H9 (cell line): ENCODE results near the gene PPP4R2. TPM values are rescaled to one million over a fixed set of nuclear protein-coding genes. Genes with fewer than 3 reads are reported as not detected.

Experiments
- DNase-seq: peaks from one replicate; pipeline ENCODE4 v3.0.0-alpha.2; 2017
- H2AFZ ChIP-seq: one replicate; pipeline ENCODE4 v1.6.1; 2013; ENCODE audit warnings: mild to moderate bottlenecking, low read length, control low read depth, moderate library complexity
- H2AK5ac ChIP-seq: 2 replicates; pipeline ENCODE4 v1.6.1; 2013; ENCODE audit warnings: low read length, control low read depth, mixed read lengths; ENCODE audit not compliant: insufficient read length
- H2BK120ac ChIP-seq: one replicate; pipeline ENCODE4 v1.6.1; 2013; ENCODE audit warnings: low read depth, mild to moderate bottlenecking, low read length, control low read depth, inconsistent platforms; ENCODE audit not compliant: poor library complexity, severe bottlenecking
- H2BK12ac ChIP-seq: 2 replicates; pipeline ENCODE4 v1.6.1; 2013; ENCODE audit warnings: low read length, control low read depth, mixed read lengths, low read depth; ENCODE audit not compliant: insufficient read length
- H2BK15ac ChIP-seq: 2 replicates; pipeline ENCODE4 v1.6.1; 2013; ENCODE audit warnings: low read depth, low read length, control low read depth
- H2BK20ac ChIP-seq: one replicate; pipeline ENCODE4 v1.6.1; 2013; ENCODE audit warnings: low read depth, mild to moderate bottlenecking, low read length, control low read depth, inconsistent platforms; ENCODE audit not compliant: poor library complexity, severe bottlenecking
- H2BK5ac ChIP-seq: 2 replicates; pipeline ENCODE4 v1.6.1; 2013; ENCODE audit warnings: low read length, control low read depth, mixed read lengths; ENCODE audit not compliant: insufficient read length
- H3K14ac ChIP-seq: 2 replicates; pipeline ENCODE4 v1.6.1; 2013; ENCODE audit warnings: low read length, control low read depth; ENCODE audit not compliant: insufficient read depth
- H3K18ac ChIP-seq: 2 replicates; pipeline ENCODE4 v1.6.1; 2013; ENCODE audit warnings: low read depth, mild to moderate bottlenecking, mixed read lengths, low read length, control low read depth; ENCODE audit not compliant: insufficient read length
- H3K23ac ChIP-seq: 2 replicates; pipeline ENCODE4 v1.6.1; 2013; ENCODE audit warnings: low read length, control low read depth, mixed read lengths, low read depth; ENCODE audit not compliant: insufficient read length
- H3K23me2 ChIP-seq: 2 replicates; pipeline ENCODE4 v1.6.1; 2013; ENCODE audit warnings: low read depth, mild to moderate bottlenecking, mixed read lengths, low read length, control low read depth; ENCODE audit not compliant: insufficient read length, poor library complexity, severe bottlenecking
- H3K27ac ChIP-seq: 2 replicates; pipeline ENCODE4 v1.5.1; 2013; ENCODE audit warnings: low read length, control low read depth, mixed read lengths, low read depth; ENCODE audit not compliant: insufficient read length
- H3K27me3 ChIP-seq: 2 replicates; pipeline ENCODE4 v1.6.1; 2013; ENCODE audit warnings: low read length, control low read depth, inconsistent platforms; ENCODE audit not compliant: insufficient read depth
- H3K4ac ChIP-seq: 2 replicates; pipeline ENCODE4 v1.6.1; 2013; ENCODE audit warnings: low read depth, mild to moderate bottlenecking, control low read depth, inconsistent platforms, low read length, moderate library complexity
- H3K4me1 ChIP-seq: 2 replicates; pipeline ENCODE4 v1.6.1; 2013; ENCODE audit warnings: low read length, control low read depth, inconsistent platforms; ENCODE audit not compliant: insufficient read depth
- H3K4me2 ChIP-seq: 2 replicates; pipeline ENCODE4 v1.6.1; 2013; ENCODE audit warnings: low read length, control low read depth, mixed read lengths; ENCODE audit not compliant: insufficient read length, insufficient read depth
- H3K56ac ChIP-seq: 2 replicates; pipeline ENCODE4 v1.6.1; 2013; ENCODE audit warnings: low read depth, mild to moderate bottlenecking, mixed read lengths, low read length, control low read depth; ENCODE audit not compliant: insufficient read length
- H3K79me1 ChIP-seq: 2 replicates; pipeline ENCODE4 v1.6.1; 2013; ENCODE audit warnings: low read depth, mild to moderate bottlenecking, moderate library complexity, low read length, control low read depth, inconsistent platforms; ENCODE audit not compliant: insufficient read depth, poor library complexity, severe bottlenecking
- H3K79me2 ChIP-seq: 2 replicates; pipeline ENCODE4 v1.6.1; 2013; ENCODE audit warnings: low read length, control low read depth, inconsistent platforms; ENCODE audit not compliant: insufficient read depth
- H3K9ac ChIP-seq: 2 replicates; pipeline ENCODE4 v1.6.1; 2013; ENCODE audit warnings: low read length, control low read depth, mixed read lengths; ENCODE audit not compliant: insufficient read length; ENCODE audit errors: extremely low read depth
- H3K9me3 ChIP-seq: one replicate; pipeline ENCODE4 v1.6.1; 2013; ENCODE audit warnings: low read depth, low read length, inconsistent platforms; ENCODE audit not compliant: control insufficient read depth
- H3T11ph ChIP-seq: one replicate; pipeline ENCODE4 v1.6.1; 2013; ENCODE audit warnings: mild to moderate bottlenecking, low read length, control low read depth, inconsistent platforms
- H4K20me1 ChIP-seq: one replicate; pipeline ENCODE4 v1.6.1; 2013; ENCODE audit not compliant: control insufficient read depth, insufficient read length, insufficient read depth
- H4K5ac ChIP-seq: 2 replicates; pipeline ENCODE4 v1.6.1; 2013; ENCODE audit warnings: low read depth, mild to moderate bottlenecking, mixed read lengths, low read length, control low read depth; ENCODE audit not compliant: insufficient read length
- H4K8ac ChIP-seq: replicated peaks from 2 replicates; pipeline ENCODE4 v1.6.1; 2013; ENCODE audit warnings: low read length, control low read depth, mixed read lengths, low read depth; ENCODE audit not compliant: insufficient read length
- H4K91ac ChIP-seq: 2 replicates; pipeline ENCODE4 v1.6.1; 2013; ENCODE audit warnings: low read depth, mild to moderate bottlenecking, moderate library complexity, mixed read lengths, low read length, control low read depth; ENCODE audit not compliant: insufficient read length
- H3K27ac Mint-ChIP-seq, 3 experiments: 2 replicates in 2 of 3; 3 replicates in 1 of 3; pipeline ENCODE4 v1.8.0; 2020 to 2021; ENCODE audit warnings: mixed read lengths in 3 of 3, mild to moderate bottlenecking in 1 of 3, moderate library complexity in 1 of 3
- H3K27me3 Mint-ChIP-seq: 2 replicates; pipeline ENCODE4 v1.8.0; 2021; ENCODE audit warnings: low read depth, mild to moderate bottlenecking, moderate library complexity, mixed read lengths
- H3K36me3 Mint-ChIP-seq, 3 experiments: 2 replicates in 2 of 3; 3 replicates in 1 of 3; pipeline ENCODE4 v1.8.0; 2020 to 2021; ENCODE audit warnings: low read depth in 3 of 3, mixed read lengths in 3 of 3; ENCODE audit not compliant: insufficient read depth in 1 of 3
- H3K4me1 Mint-ChIP-seq, 2 experiments: 2 replicates each; pipeline ENCODE4 v1.8.0; 2020; ENCODE audit warnings: mixed read lengths in 2 of 2
- H3K4me3 Mint-ChIP-seq, 2 experiments: 2 replicates in 1 of 2; 3 replicates in 1 of 2; pipeline ENCODE4 v1.8.0; 2020 to 2021; ENCODE audit warnings: mild to moderate bottlenecking in 2 of 2, mixed read lengths in 2 of 2, moderate library complexity in 1 of 2
- H3K9me3 Mint-ChIP-seq, 2 experiments: 2 replicates in 1 of 2; 3 replicates in 1 of 2; pipeline ENCODE4 v1.8.0; 2020; ENCODE audit warnings: mild to moderate bottlenecking in 2 of 2, mixed read lengths in 2 of 2, moderate library complexity in 1 of 2
- CTCF ChIP-seq: fragments of 200-600 bp; sonication (generic); conservative IDR thresholded peaks from 3 replicates; pipeline ENCODE4 v1.8.0; 2021; ENCODE audit warnings: antibody characterized with exemption, mild to moderate bottlenecking
- WGBS: extraction: QIAGEN DNeasy Blood & Tissue Kit; methylation state at CpG from one replicate; pipeline ENCODE4 v1.1.7; 2013; ENCODE audit warnings: missing lambda C conversion rate, low lambda C conversion rate, mixed read lengths; ENCODE audit not compliant: insufficient read length; ENCODE audit errors: extremely low coverage; 5-methylcytosine and 5-hydroxymethylcytosine counted together
- total RNA-seq: library from RNA; stranded (reverse); gene quantifications from 2 replicates; pipeline ENCODE4 v1.2.1, GENCODE V29; 2021

The PPP4R2 gene
- total RNA-seq, 1 experiment from 2014 or later = 132 TPM

- no peak overlapping the region for H3K4me2 ChIP-seq
- no peak overlapping the region for H2BK12ac ChIP-seq
- H4K20me1 ChIP-seq = no peaks in the 10 kb centered on the region
- H3K9me3 ChIP-seq = no peaks in the 10 kb centered on the region
- Mint-ChIP-seq H3K36me3 (peaks cover 6 to 43% (median 32%) of the 10 kb centered on the region in 3 experiments), H3K27ac (no peak overlapping the region), H3K9me3 (no peaks in the 10 kb centered on the region), H3K27me3 (no peaks in the 10 kb centered on the region), H3K4me3 (no peak overlapping the region), H3K4me1 (peaks cover 15 to 31% of the 10 kb centered on the region in 2 experiments)
- H3K27ac ChIP-seq = no peak overlapping the region
- H4K5ac ChIP-seq = no peak overlapping the region
- peaks cover 22% of the 10 kb centered on the region; the same call in 1 of the 2 replicates for H3K79me2 ChIP-seq
- H3K27me3 ChIP-seq = no peaks in the 10 kb centered on the region
- no peak for DNase-seq
- H3K4ac ChIP-seq = no peak overlapping the region
- H3K23ac ChIP-seq = no peak overlapping the region
- H3T11ph ChIP-seq = no peak overlapping the region
- H4K8ac ChIP-seq = no peak overlapping the region
- WGBS = no CpG with 5 or more reads among the region's 10 CpGs
- H2BK120ac ChIP-seq = no peak overlapping the region
- no peaks in the 10 kb centered on the region for H3K23me2 ChIP-seq
- H3K79me1 ChIP-seq = peaks cover 3% of the 10 kb centered on the region
- H4K91ac ChIP-seq = no peak overlapping the region
- H3K9ac ChIP-seq = no peak overlapping the region
- H3K18ac ChIP-seq = no peak overlapping the region
- no peak overlapping the region for H3K14ac ChIP-seq
- H2BK5ac ChIP-seq = no peak overlapping the region
- H2BK20ac ChIP-seq = no peak overlapping the region
- no peak overlapping the region for H2BK15ac ChIP-seq
- H2AK5ac ChIP-seq = no peak overlapping the region
- H2AFZ ChIP-seq = no peak overlapping the region
- peaks cover 4% of the 10 kb centered on the region for H3K4me1 ChIP-seq
- no peak for TF ChIP-seq CTCF
- H3K56ac ChIP-seq = no peak overlapping the region
Measured at GRCh38 chr3:73049319-73049718, 52.7 kb downstream of the PPP4R2 start.
